Panc1 (cell line): ENCODE results near the gene FAAP24. TPM values are rescaled to one million over a fixed set of nuclear protein-coding genes. Genes with fewer than 3 reads are reported as not detected.
"Not testable (repeated sequence)": the region's sequence is repeated elsewhere in the genome, so short reads cannot be mapped to it uniquely, and the experiment has no call there.

Experiments used
- ATAC-seq: fragments of 200-7000 bp; cut with Tn5 transposase; 2 replicates; pipeline ENCODE4 v1.9.1; 2020; ENCODE audit warnings: mild to moderate bottlenecking, moderate library complexity
- BruUV-seq: library from RNA; stranded (reverse); fragments of 400-500 nt; replicated peaks from 2 replicates; lab custom pipeline; 2021; lab: Mats Ljungman, UMichigan
- CTCF ChIA-PET: fragments of 300-600 bp; sonication (Branson Sonifier 250); formaldehyde crosslinking; loops from one replicate; lab custom pipeline; 2022; ENCODE audit warnings: antibody characterized with exemption; lab: Charles Lee
- POLR2A ChIA-PET: fragments of 300-600 bp; sonication (Branson Sonifier 250); formaldehyde crosslinking; loops from one replicate; lab custom pipeline; 2022; ENCODE audit warnings: antibody characterized with exemption; lab: Charles Lee
- DNase-seq: peaks from one replicate; pipeline ENCODE4 v3.0.0-alpha.2; 2010; ENCODE audit warnings: low read depth, low spot score
- H3K27ac ChIP-seq: 2 replicates; pipeline ENCODE4 v1.5.1; 2011; ENCODE audit warnings: mild to moderate bottlenecking, low read length, inconsistent platforms
- H3K27me3 ChIP-seq: fragments of 200-500 bp; sonication (Bioruptor generic); 2 replicates; pipeline ENCODE4 v1.6.0; 2014; ENCODE audit warnings: low read length, inconsistent platforms; ENCODE audit not compliant: control insufficient read depth, insufficient read depth
- H3K36me3 ChIP-seq: fragments of 200-500 bp; sonication (Bioruptor generic); 2 replicates; pipeline ENCODE4 v1.5.1; 2014; ENCODE audit warnings: inconsistent platforms, mild to moderate bottlenecking, low read length, moderate library complexity; ENCODE audit not compliant: control insufficient read depth, insufficient read depth
- H3K4me1 ChIP-seq: 2 replicates; pipeline ENCODE4 v1.5.1; 2011; ENCODE audit warnings: inconsistent platforms, mild to moderate bottlenecking, low read length, moderate library complexity; ENCODE audit not compliant: control insufficient read depth, insufficient read depth
- H3K4me3 ChIP-seq, 2 experiments: 2 replicates each; pipeline ENCODE4 v1.5.1; 2011 to 2012; ENCODE audit warnings: low read depth in 2 of 2, low read length in 2 of 2, mild to moderate bottlenecking in 2 of 2, inconsistent platforms in 1 of 2, moderate library complexity in 1 of 2
- H3K9me3 ChIP-seq: fragments of 200-500 bp; sonication (Bioruptor generic); 2 replicates; pipeline ENCODE4 v1.5.1; 2014; ENCODE audit warnings: low read depth, mild to moderate bottlenecking, inconsistent platforms, low read length, moderate library complexity; ENCODE audit not compliant: control insufficient read depth, insufficient read depth
- CTCF ChIP-seq: fragments of 450-650 bp; IDR thresholded peaks from 2 replicates; pipeline ENCODE4 v1.5.1; 2017; ENCODE audit warnings: mild to moderate bottlenecking
- POLR2AphosphoS5 ChIP-seq: IDR thresholded peaks from 2 replicates; pipeline ENCODE4 v1.6.1; 2012; ENCODE audit warnings: mild to moderate bottlenecking, low read depth, low read length, moderate library complexity
- REST ChIP-seq, 2 experiments: IDR thresholded peaks; 2 replicates each; pipeline ENCODE4 v1.6.1; 2011 to 2012; ENCODE audit warnings: low read depth in 2 of 2, control low read depth in 1 of 2, low read length in 1 of 2, mild to moderate bottlenecking in 1 of 2, moderate library complexity in 1 of 2; ENCODE audit not compliant: insufficient read depth in 1 of 2
- SIN3A ChIP-seq: IDR thresholded peaks from 2 replicates; pipeline ENCODE4 v1.6.1; 2012; ENCODE audit warnings: low read depth, mild to moderate bottlenecking, low read length, moderate library complexity, borderline replicate concordance; ENCODE audit not compliant: insufficient read depth
- TCF7L2 ChIP-seq: IDR thresholded peaks from 2 replicates; pipeline ENCODE4 v1.6.1; 2011; ENCODE audit warnings: mild to moderate bottlenecking, low read depth, low read length, inconsistent platforms
- in situ Hi-C: cut with HindIII; loops from 2 replicates; pipeline ENCODE4 v1.10.0; 2016; ENCODE audit warnings: low sequenced_read_pairs, low pct_unique_long_range_greater_than_20kb
- intact Hi-C: fragments of 100-400 bp; cut with micrococcal nuclease; formaldehyde crosslinking; loops from one replicate; pipeline ENCODE4 v1.10.0; 2022; ENCODE audit not compliant: unreplicated experiment
- total RNA-seq: library from RNA; stranded (reverse); gene quantifications from one replicate; pipeline ENCODE4 v1.2.1, GENCODE V29; 2021; ENCODE audit not compliant: unreplicated experiment

Gene FAAP24
- total RNA-seq, 1 experiment from 2014 or later = 16.0 TPM

- DNase-seq (no peak), ATAC-seq (peak; percentile 46; the same call in 1 of the 2 replicates)
- intact Hi-C loops (no loop called here), in situ Hi-C loops (no loop called here)
- H3K27ac ChIP-seq = no peak overlapping the region
- POLR2A ChIA-PET = no interaction called here
- CTCF ChIA-PET = no interaction called here
- H3K27me3 ChIP-seq = no peaks in the 10 kb centered on the region
- no peaks in the 10 kb centered on the region for H3K9me3 ChIP-seq
- H3K36me3 ChIP-seq = no peaks in the 10 kb centered on the region
- no peaks in the 10 kb centered on the region for H3K4me1 ChIP-seq
- BruUV-seq = no TSS peak
- no peak overlapping the region for H3K4me3 ChIP-seq
- TF ChIP-seq POLR2AphosphoS5 (no peak), TCF7L2 (no peak)
Measured at GRCh38 chr19:32936065-32936464, 36.0 kb upstream of the FAAP24 start.

GRCh38 chr19:32941273-32941672 lies 30.8 kb upstream of the FAAP24 start:
- in situ Hi-C loops, ATAC-seq, BruUV-seq: not testable (repeated sequence)

GRCh38 chr19:32945260-32945659 lies 26.8 kb upstream of the FAAP24 start:
- Histone ChIP-seq H3K9me3 (no peaks in the 10 kb centered on the region), H3K27ac (no peak overlapping the region), H3K4me3 (no peak overlapping the region), H3K36me3 (no peaks in the 10 kb centered on the region; the same call in 1 of the 2 replicates), H3K27me3 (no peaks in the 10 kb centered on the region), H3K4me1 (no peaks in the 10 kb centered on the region)
- CTCF ChIA-PET = interaction anchor here (0.5 to 0.6 kb wide), 3 partner anchors 73 to 364 kb away, joined by 3 to 12 read pairs (median 5); partner anchors contain the start of gene PDCD5
- in situ Hi-C loops = no loop called here
- no peak for ATAC-seq
- POLR2A ChIA-PET = interaction anchor here (0.6 kb wide), 2 partner anchors 252 to 264 kb away, joined by 3 to 10 read pairs; no protein-coding TSS in a partner anchor
- DNase-seq = no peak
- no peak for TF ChIP-seq REST (IDR thresholded peaks at IDR 0.05; ENCODE audit: insufficient read depth in 1 of 2, low read depth in 2 of 2, low read length in 1 of 2)
- TF ChIP-seq POLR2AphosphoS5 = no peak
- no peak for TF ChIP-seq TCF7L2
- no peak for TF ChIP-seq CTCF
- TF ChIP-seq SIN3A = no peak
- intact Hi-C loops = no loop called here
- no TSS peak for BruUV-seq

More at GRCh38 chr19:32941273-32941672, 30.8 kb upstream of the FAAP24 start:
- POLR2A ChIA-PET, H3K27me3 ChIP-seq, H3K4me1 ChIP-seq, H3K36me3 ChIP-seq, DNase-seq, H3K27ac ChIP-seq, H3K4me3 ChIP-seq, intact Hi-C loops, H3K9me3 ChIP-seq: not testable (repeated sequence)
- CTCF ChIA-PET = interaction anchor here (0.8 kb wide), 1 partner anchor 11 kb away, joined by 3 read pairs; no protein-coding TSS in a partner anchor
